Activated CD8-positive, alpha-beta memory T cell treated with anti-CD3 and anti-CD28 coated beads, Interleukin-2, amount 10 ng/mL, durations not matched to agents 7 days and 5 days (primary cell): Measurements from ENCODE around the gene UBE2E2. TPM values are rescaled to one million over a fixed set of nuclear protein-coding genes. Genes with fewer than 3 reads are reported as not detected.
"Not testable (repeated sequence)": the region's sequence is repeated elsewhere in the genome, so short reads cannot be mapped to it uniquely, and the experiment has no call there.

ENCODE experiments used
- ATAC-seq: fragments of 150-1000 bp; cut with Tn5 transposase; one replicate; pipeline ENCODE4 v1.10.0; 2021; ENCODE audit warnings: moderate library complexity
- CTCF ChIA-PET: fragments of 350-600 bp; sonication (Branson Sonifier 250); formaldehyde crosslinking; loops from one replicate; lab custom pipeline; 2021; ENCODE audit warnings: antibody characterized with exemption; lab: Charles Lee
- DNase-seq: peaks from one replicate; pipeline ENCODE4 v3.0.0-alpha.2; 2020
- H3K27ac Mint-ChIP-seq: one replicate; pipeline ENCODE4 v1.8.0; 2021; ENCODE audit warnings: mild to moderate bottlenecking, mixed read lengths
- H3K27me3 Mint-ChIP-seq: one replicate; pipeline ENCODE4 v1.8.0; 2021; ENCODE audit warnings: mixed read lengths
- H3K36me3 Mint-ChIP-seq: one replicate; pipeline ENCODE4 v1.8.0; 2021; ENCODE audit warnings: mild to moderate bottlenecking, mixed read lengths
- H3K4me1 Mint-ChIP-seq: one replicate; pipeline ENCODE4 v1.8.0; 2021; ENCODE audit warnings: mixed read lengths
- H3K4me3 Mint-ChIP-seq: one replicate; pipeline ENCODE4 v1.8.0; 2021; ENCODE audit warnings: mild to moderate bottlenecking, moderate library complexity, mixed read lengths
- H3K9me3 Mint-ChIP-seq: one replicate; pipeline ENCODE4 v1.8.0; 2022; ENCODE audit warnings: low read depth, mixed read lengths
- total RNA-seq, 2 experiments: library from RNA; stranded (reverse); gene quantifications; one replicate each; pipeline ENCODE4 v1.2.3, GENCODE V29; 2021

Gene UBE2E2
- total RNA-seq, 2 experiments from 2014 or later = 0.77 to 0.82 TPM

- ATAC-seq = no peak
- H3K4me3 Mint-ChIP-seq = no peak overlapping the region
- no peaks in the 10 kb centered on the region for H3K36me3 Mint-ChIP-seq
- DNase-seq = no peak
- H3K27me3 Mint-ChIP-seq = no peaks in the 10 kb centered on the region
- CTCF ChIA-PET = no interaction called here
- H3K9me3 Mint-ChIP-seq = peaks cover 2% of the 10 kb centered on the region
- H3K27ac Mint-ChIP-seq = no peak overlapping the region
- H3K4me1 Mint-ChIP-seq = no peaks in the 10 kb centered on the region
Observed at GRCh38 chr3:23344886-23345285, 141.8 kb downstream of the UBE2E2 start.

- DNase-seq, ATAC-seq, H3K9me3 Mint-ChIP-seq, H3K27me3 Mint-ChIP-seq, H3K27ac Mint-ChIP-seq, H3K4me3 Mint-ChIP-seq, H3K4me1 Mint-ChIP-seq, CTCF ChIA-PET, H3K36me3 Mint-ChIP-seq: not testable (repeated sequence)
Observed at GRCh38 chr3:23349444-23349843, 146.3 kb downstream of the UBE2E2 start.

- no peaks in the 10 kb centered on the region for H3K27me3 Mint-ChIP-seq
- H3K36me3 Mint-ChIP-seq = no peaks in the 10 kb centered on the region
- H3K4me1 Mint-ChIP-seq = no peaks in the 10 kb centered on the region
- H3K9me3 Mint-ChIP-seq = no peaks in the 10 kb centered on the region
- H3K27ac Mint-ChIP-seq = no peak overlapping the region
- ATAC-seq = no peak
- no peak for DNase-seq
- H3K4me3 Mint-ChIP-seq = no peak overlapping the region
- CTCF ChIA-PET = no interaction called here
Observed at GRCh38 chr3:23356169-23356568, 153.0 kb downstream of the UBE2E2 start.

- CTCF ChIA-PET = no interaction called here
- ATAC-seq = no peak
- Mint-ChIP-seq H3K4me3 (no peak overlapping the region), H3K27me3 (no peaks in the 10 kb centered on the region), H3K36me3 (no peaks in the 10 kb centered on the region), H3K9me3 (no peaks in the 10 kb centered on the region), H3K4me1 (no peaks in the 10 kb centered on the region), H3K27ac (no peak overlapping the region)
- no peak for DNase-seq
Observed at GRCh38 chr3:23356923-23357322, 153.8 kb downstream of the UBE2E2 start.

GRCh38 chr3:23359116-23359515 is 156.0 kb downstream of the UBE2E2 start:
- H3K27me3 Mint-ChIP-seq = no peaks in the 10 kb centered on the region
- CTCF ChIA-PET = no interaction called here
- ATAC-seq (no peak), DNase-seq (no peak)
- H3K36me3 Mint-ChIP-seq = no peaks in the 10 kb centered on the region
- H3K27ac Mint-ChIP-seq = no peak overlapping the region
- no peaks in the 10 kb centered on the region for H3K4me1 Mint-ChIP-seq
- no peak overlapping the region for H3K4me3 Mint-ChIP-seq
- H3K9me3 Mint-ChIP-seq = peaks cover 3% of the 10 kb centered on the region

- CTCF ChIA-PET = no interaction called here
- H3K9me3 Mint-ChIP-seq = peaks cover 4% of the 10 kb centered on the region
- ATAC-seq = no peak
Observed at GRCh38 chr3:23365066-23365465, 161.9 kb downstream of the UBE2E2 start.

GRCh38 chr3:23368731-23369130 is 165.6 kb downstream of the UBE2E2 start:
- Mint-ChIP-seq H3K36me3 (no peaks in the 10 kb centered on the region), H3K4me3 (no peak overlapping the region)
- CTCF ChIA-PET = no interaction called here

More at GRCh38 chr3:23365066-23365465, 161.9 kb downstream of the UBE2E2 start:
- no peak overlapping the region for H3K4me3 Mint-ChIP-seq
- H3K4me1 Mint-ChIP-seq = no peaks in the 10 kb centered on the region
- no peaks in the 10 kb centered on the region for H3K27me3 Mint-ChIP-seq
- DNase-seq = no peak
- H3K36me3 Mint-ChIP-seq = no peaks in the 10 kb centered on the region
- H3K27ac Mint-ChIP-seq = no peak overlapping the region

GRCh38 chr3:23372285-23372684 is 169.2 kb downstream of the UBE2E2 start:
- H3K27me3 Mint-ChIP-seq = peaks cover 3% of the 10 kb centered on the region
- H3K36me3 Mint-ChIP-seq = no peaks in the 10 kb centered on the region
- CTCF ChIA-PET = no interaction called here
- no peak overlapping the region for H3K4me3 Mint-ChIP-seq
- ATAC-seq (no peak), DNase-seq (no peak)
- H3K9me3 Mint-ChIP-seq = no peaks in the 10 kb centered on the region
- H3K4me1 Mint-ChIP-seq = no peaks in the 10 kb centered on the region
- H3K27ac Mint-ChIP-seq = no peak overlapping the region

More at GRCh38 chr3:23368731-23369130, 165.6 kb downstream of the UBE2E2 start:
- peaks cover 3% of the 10 kb centered on the region for H3K27me3 Mint-ChIP-seq
- peaks cover 4% of the 10 kb centered on the region for H3K9me3 Mint-ChIP-seq
- H3K4me1 Mint-ChIP-seq = no peaks in the 10 kb centered on the region
- DNase-seq (no peak), ATAC-seq (no peak)
- no peak overlapping the region for H3K27ac Mint-ChIP-seq

GRCh38 chr3:23376516-23377248 is 173.6 kb downstream of the UBE2E2 start:
- no peaks in the 10 kb centered on the region for H3K36me3 Mint-ChIP-seq
- no peak for DNase-seq
- no peaks in the 10 kb centered on the region for H3K4me1 Mint-ChIP-seq
- H3K9me3 Mint-ChIP-seq = peaks cover 3% of the 10 kb centered on the region
- ATAC-seq = no peak
- no peaks in the 10 kb centered on the region for H3K27me3 Mint-ChIP-seq
- CTCF ChIA-PET = no interaction called here
- H3K27ac Mint-ChIP-seq = no peak overlapping the region
- no peak overlapping the region for H3K4me3 Mint-ChIP-seq

- CTCF ChIA-PET = no interaction called here
- Mint-ChIP-seq H3K27ac (no peak overlapping the region), H3K27me3 (no peaks in the 10 kb centered on the region), H3K9me3 (peaks cover 3% of the 10 kb centered on the region), H3K4me3 (no peak overlapping the region), H3K36me3 (no peaks in the 10 kb centered on the region), H3K4me1 (no peaks in the 10 kb centered on the region)
- no peak for DNase-seq
- ATAC-seq = no peak
Observed at GRCh38 chr3:23377928-23378672, 175.0 kb downstream of the UBE2E2 start.

GRCh38 chr3:23383875-23384274 is 180.7 kb downstream of the UBE2E2 start:
- H3K4me1 Mint-ChIP-seq = no peaks in the 10 kb centered on the region
- no peak overlapping the region for H3K4me3 Mint-ChIP-seq
- CTCF ChIA-PET = no interaction called here
- ATAC-seq = no peak
- no peak overlapping the region for H3K27ac Mint-ChIP-seq
- no peak for DNase-seq
- peaks cover 3% of the 10 kb centered on the region for H3K9me3 Mint-ChIP-seq
- H3K27me3 Mint-ChIP-seq = no peaks in the 10 kb centered on the region
- no peaks in the 10 kb centered on the region for H3K36me3 Mint-ChIP-seq

GRCh38 chr3:23385327-23385726 is 182.2 kb downstream of the UBE2E2 start:
- Mint-ChIP-seq H3K27me3 (no peaks in the 10 kb centered on the region), H3K9me3 (no peaks in the 10 kb centered on the region), H3K4me1 (no peaks in the 10 kb centered on the region), H3K27ac (no peak overlapping the region), H3K4me3 (no peak overlapping the region), H3K36me3 (no peaks in the 10 kb centered on the region)
- DNase-seq = no peak
- no peak for ATAC-seq
- CTCF ChIA-PET = no interaction called here

GRCh38 chr3:23387286-23387918 is 184.3 kb downstream of the UBE2E2 start:
- CTCF ChIA-PET = no interaction called here
- no peak overlapping the region for H3K4me3 Mint-ChIP-seq
- H3K27ac Mint-ChIP-seq = no peak overlapping the region
- H3K9me3 Mint-ChIP-seq = no peaks in the 10 kb centered on the region
- H3K27me3 Mint-ChIP-seq = no peaks in the 10 kb centered on the region
- ATAC-seq (no peak), DNase-seq (no peak)
- no peaks in the 10 kb centered on the region for H3K4me1 Mint-ChIP-seq
- H3K36me3 Mint-ChIP-seq = no peaks in the 10 kb centered on the region

GRCh38 chr3:23389089-23389488 is 186.0 kb downstream of the UBE2E2 start:
- no peaks in the 10 kb centered on the region for H3K36me3 Mint-ChIP-seq
- CTCF ChIA-PET = no interaction called here
- no peak for ATAC-seq
- no peaks in the 10 kb centered on the region for H3K9me3 Mint-ChIP-seq
- H3K4me1 Mint-ChIP-seq = no peaks in the 10 kb centered on the region
- H3K4me3 Mint-ChIP-seq = no peak overlapping the region
- no peaks in the 10 kb centered on the region for H3K27me3 Mint-ChIP-seq
- no peak for DNase-seq
- H3K27ac Mint-ChIP-seq = no peak overlapping the region
